Iris pigment epithelial cell (primary cell): ENCODE results near the gene AKAP10.
A peak's percentile ranks its signal among the peaks of the same experiment; 100 is the strongest.
"Not testable (repeated sequence)": the region's sequence is repeated elsewhere in the genome, so short reads cannot be mapped to it uniquely, and the experiment has no call there.

Experiments used
- DNase-seq: peaks from one replicate; pipeline ENCODE4 v3.0.0-alpha.2; 2011; ENCODE audit warnings: low read depth

The AKAP10 gene

DNA sequence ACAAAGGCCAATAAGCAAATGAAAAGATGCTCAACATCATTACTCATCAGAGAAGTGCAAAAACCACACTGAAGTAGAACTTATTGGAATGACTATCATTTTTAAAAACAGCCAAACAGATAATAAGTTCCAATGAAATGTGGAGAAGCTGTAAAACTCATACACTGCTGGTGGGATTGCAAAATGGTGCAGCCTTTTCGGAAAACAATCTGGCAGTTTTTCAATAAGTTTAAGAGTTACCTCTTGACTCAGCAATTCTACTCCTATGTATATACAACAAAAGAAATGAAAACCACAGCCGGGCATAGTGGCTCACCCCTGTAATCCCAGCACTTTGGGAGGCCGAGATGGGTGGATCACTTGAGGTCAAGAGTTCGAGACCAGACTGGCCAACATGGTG lies 49.3 kb downstream of the AKAP10 start:
- peak; percentile 94 for DNase-seq

- DNase-seq = no peak
Observed at GRCh38 chr17:19915245-19915978, 62.2 kb downstream of the AKAP10 start.

DNA sequence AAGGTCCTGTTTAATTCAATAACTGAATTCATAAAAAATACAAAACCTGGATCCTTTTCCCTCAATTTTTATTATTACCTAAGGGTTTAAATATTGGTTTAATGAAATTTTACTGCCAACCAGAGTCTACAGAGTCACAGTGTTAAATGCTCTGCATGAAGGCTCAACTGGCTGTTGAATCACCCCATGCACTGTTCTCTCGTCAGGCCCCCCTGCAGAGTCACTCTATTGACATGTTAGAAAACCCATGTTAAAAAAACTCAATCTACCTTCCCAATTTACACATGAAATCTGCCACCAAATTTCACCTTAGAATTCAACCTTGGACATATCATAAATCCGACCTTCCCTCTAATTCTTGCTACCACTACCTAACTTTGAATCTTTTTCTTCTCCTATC lies 66.6 kb downstream of the AKAP10 start:
- no peak for DNase-seq

GRCh38 chr17:19909139-19909538 lies 68.5 kb downstream of the AKAP10 start:
- DNase-seq = no peak

- no peak for DNase-seq
Observed at GRCh38 chr17:19905502-19905901, 72.1 kb downstream of the AKAP10 start.

DNA sequence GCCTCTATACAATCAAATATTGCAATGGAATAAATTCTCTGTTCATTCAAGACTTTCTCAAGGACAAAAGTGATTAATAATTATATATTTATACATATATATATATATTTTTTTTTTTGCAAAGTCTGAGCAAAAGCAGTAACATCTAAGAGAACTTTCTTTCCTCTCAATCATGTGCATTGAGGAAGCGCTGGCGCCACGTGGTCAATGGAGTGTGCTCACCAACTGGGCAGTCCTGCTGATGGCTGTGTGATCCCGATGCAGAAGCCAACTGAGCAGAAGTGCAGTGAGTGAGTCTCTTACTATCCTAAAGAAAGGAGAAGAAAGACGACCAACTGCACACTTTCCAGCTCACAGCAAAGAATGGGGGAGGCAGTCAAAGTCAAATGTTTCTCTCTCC lies 72.7 kb downstream of the AKAP10 start:
- DNase-seq = no peak

DNA sequence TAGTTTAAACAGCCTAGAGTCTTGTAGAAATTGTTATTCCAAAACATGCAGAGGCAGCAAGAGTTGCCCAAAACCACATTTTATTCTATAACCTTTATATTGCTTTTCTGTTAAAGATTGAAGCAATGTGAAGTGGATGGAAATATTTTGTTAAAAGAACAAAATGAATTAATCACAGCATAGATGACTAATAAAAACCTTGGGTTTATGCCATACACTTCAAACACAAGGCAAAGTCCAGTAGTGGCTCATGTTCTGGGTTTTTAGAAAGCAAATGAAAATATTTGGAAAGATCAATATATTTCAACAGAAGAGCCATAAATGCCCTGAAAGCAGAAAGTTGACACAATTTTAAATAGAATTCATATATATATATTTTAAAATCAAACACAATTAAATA lies 73.2 kb downstream of the AKAP10 start:
- peak; percentile 61 for DNase-seq

DNA sequence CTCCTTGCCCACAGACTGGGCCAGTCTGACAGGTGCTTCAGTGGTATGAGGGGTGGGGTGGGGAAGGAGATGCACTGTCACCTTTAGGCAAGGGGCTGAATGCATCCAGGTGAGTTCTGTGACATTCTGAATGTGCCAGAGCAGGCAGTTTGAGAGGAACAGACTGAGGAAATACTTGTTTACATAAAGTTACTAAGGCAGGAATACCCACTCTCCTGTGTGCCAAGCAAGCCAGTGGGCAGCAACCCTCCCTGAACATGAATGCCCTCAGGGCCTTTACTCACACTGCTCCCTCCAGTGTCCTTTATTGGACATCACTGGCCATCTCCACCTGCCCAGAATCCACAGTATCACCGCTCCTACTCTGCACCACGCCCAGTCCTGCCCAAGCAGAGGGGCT lies 76.8 kb downstream of the AKAP10 start:
- DNase-seq = no peak

GRCh38 chr17:19897903-19898302 lies 79.7 kb downstream of the AKAP10 start:
- DNase-seq = peak; percentile 89

DNA sequence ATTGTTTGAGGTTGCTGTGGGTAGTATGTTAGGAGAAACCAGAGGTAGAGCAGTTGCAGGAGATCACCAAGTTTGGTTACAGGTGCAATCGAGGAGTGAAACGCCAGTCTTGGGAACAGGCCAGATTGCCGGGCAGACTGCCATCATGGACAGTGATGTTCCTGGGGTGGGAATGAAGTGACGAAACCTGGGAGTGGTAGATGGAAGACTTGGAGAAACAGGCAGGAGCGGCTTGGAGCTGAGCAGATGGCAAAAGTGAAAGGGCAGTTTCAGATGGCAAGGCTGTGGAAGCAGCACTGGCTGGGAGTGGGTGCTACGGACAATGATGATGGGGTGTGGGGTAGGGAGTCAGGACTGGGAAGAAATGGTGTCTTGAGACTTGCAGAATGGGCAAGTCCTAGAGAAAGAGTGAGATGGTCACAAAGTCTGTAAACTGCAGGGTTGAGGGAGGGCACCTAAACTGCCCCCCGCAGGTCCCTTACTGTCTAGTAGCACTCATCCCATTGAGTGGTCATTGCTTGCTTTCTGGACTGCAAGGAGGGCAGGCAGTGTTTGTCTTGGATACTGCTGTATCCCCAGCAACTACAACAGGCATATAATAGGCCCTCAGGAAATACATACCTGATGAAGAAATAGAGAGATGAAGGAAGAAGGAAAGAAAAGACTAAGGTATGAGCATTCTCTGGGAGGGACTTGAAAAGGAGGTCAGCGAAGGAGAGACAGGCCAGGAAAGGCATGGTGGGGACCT lies 80.4 kb downstream of the AKAP10 start:
- DNase-seq = no peak

DNA sequence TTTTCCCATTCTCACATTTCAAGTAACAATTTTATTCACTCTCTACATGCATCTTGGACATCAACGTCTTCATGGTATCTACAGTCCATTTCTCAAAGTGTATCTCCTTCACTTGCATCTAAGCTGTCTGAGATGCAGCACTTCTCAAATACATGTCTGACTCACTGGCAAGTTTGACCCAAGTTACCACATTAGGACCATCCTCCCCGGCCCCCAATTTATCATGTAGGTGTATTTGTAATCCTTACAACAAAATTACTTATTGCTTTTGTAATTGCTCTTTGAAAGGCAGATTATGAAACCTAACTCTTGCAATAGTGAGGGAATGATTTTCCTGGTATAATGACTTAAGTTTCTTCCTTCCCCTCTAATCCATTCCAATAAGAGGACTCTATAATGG lies 80.9 kb downstream of the AKAP10 start:
- no peak for DNase-seq

GRCh38 chr17:19890554-19890953 lies 87.1 kb downstream of the AKAP10 start:
- not testable (repeated sequence) for DNase-seq

DNA sequence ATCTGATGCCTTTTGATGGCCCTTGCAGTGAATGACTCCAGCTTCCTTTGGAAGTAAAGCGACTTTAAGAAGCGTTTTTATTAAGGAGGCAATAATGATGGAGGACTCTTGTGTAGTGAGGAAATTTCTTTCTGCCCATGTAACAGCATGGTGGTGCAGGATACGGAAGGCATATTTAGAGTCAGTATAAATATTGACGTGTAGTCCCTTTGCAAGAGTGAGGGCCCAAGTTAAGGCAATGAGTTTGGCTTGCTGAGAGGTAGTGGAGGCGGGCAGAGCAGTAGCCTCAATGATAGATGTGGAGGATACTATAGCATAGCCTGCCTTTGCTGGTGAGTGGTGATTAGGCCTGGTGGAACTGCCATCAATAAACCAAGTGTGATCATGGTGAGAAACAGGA lies 87.6 kb downstream of the AKAP10 start:
- not testable (repeated sequence) for DNase-seq

- no peak for DNase-seq
Observed at GRCh38 chr17:19886116-19886515, 91.5 kb downstream of the AKAP10 start.

GRCh38 chr17:19883537-19884215 lies 94.0 kb downstream of the AKAP10 start:
- DNase-seq = no peak

DNA sequence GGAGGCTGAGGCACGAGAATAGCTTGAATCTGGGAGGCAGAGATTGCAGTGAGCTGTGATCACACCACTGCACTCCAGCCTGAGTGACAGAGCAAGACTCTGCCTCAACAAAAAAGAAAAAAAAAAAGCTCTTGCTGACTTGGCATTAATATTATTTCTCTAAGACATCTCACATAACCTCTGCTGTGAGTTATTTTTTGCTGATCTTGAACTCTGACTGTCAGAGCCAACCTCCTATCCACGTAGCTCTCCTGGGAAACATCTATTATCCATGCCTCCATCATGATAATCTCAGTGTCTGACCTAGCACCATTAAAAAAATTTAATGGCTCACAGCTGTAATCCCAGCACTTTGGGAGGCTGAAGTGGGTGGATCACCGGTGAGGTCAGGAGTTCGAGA lies 97.2 kb downstream of the AKAP10 start:
- no peak for DNase-seq

- DNase-seq = no peak
Observed at GRCh38 chr17:19877364-19877945, 100.2 kb downstream of the AKAP10 start.

DNA sequence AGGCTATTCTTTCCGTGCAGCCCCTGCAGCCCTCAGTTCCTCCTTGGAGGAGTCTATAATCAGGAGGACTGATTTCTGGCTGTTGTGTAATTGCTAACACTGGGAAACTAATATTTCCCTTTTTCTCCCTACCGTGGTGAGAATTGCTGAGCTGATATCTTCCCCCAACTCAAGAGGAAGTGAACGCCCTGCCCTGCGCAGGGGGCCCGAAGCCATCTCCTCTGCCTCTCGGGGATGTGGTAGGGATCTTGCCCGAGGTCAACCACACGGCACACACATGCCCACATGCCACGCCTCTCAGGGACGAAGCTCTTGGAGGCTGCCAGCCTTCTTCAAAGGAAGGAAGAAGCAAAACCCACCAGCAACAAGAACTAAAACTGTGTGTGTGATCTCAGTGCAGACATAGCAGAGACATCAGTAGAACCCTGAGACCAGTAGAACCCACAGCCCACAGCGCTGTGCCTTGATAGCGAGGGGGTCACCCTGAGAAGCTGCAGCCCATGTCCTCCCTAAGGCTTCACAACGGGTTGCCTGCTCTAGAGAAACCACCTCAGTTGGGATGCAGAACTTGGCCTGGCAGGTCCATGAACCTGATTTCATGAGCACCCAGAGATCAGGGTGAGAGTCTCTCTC lies 101.0 kb downstream of the AKAP10 start:
- no peak for DNase-seq

- no peak for DNase-seq
Observed at GRCh38 chr17:19874256-19874655, 103.4 kb downstream of the AKAP10 start.

DNA sequence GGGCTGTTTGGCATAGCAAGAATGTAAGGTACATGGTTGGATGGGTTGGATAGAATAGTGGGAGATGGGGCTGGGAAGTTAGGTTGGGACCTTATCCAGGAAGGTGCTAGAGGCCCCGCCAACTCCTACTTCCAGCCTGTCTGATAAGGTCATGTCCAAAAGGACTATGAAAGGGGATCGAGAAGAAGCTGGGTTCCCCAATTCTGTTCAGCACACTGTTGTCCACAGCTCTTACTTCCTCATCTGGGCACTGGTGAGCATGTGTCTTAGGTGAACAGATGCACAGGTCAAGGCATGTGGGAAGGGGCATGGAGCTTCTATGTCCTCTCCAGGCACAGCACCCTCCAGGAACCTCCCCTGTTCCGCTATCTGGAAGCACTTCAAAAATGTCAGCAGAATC lies 104.3 kb downstream of the AKAP10 start:
- DNase-seq = no peak

GRCh38 chr17:19868079-19868395 lies 109.6 kb downstream of the AKAP10 start:
- no peak for DNase-seq

- peak; percentile 85 for DNase-seq
Observed at GRCh38 chr17:19867329-19868078, 110.1 kb downstream of the AKAP10 start, which contains the start of gene ULK2. Gene ULK2, minus strand, starts transcription at chr17:19867936. Its CDS starts 519 bp downstream, at chr17:19867417.
